GM19395 (cell line): ENCODE results near the gene ANKRD44.
A peak's percentile ranks its signal among the peaks of the same experiment; 100 is the strongest.

Source experiments
- ATAC-seq: cut with Tn5 transposase; IDR thresholded peaks from one replicate; pipeline ENCODE4 v1.9.1; 2021; ENCODE audit warnings: mild to moderate bottlenecking, moderate library complexity; ENCODE audit not compliant: unreplicated experiment

The ANKRD44 gene

GRCh38 chr2:197126630-197127352 is 183.8 kb downstream of the ANKRD44 start:
- ATAC-seq: no peak

GRCh38 chr2:197124639-197125390 is 185.8 kb downstream of the ANKRD44 start:
- ATAC-seq: no peak

- ATAC-seq: no peak
Observed at GRCh38 chr2:197122821-197123220, 187.8 kb downstream of the ANKRD44 start.

GRCh38 chr2:197121756-197122385 is 188.7 kb downstream of the ANKRD44 start:
- ATAC-seq: no peak

GRCh38 chr2:197121255-197121654 is 189.3 kb downstream of the ANKRD44 start:
- no peak for ATAC-seq

GRCh38 chr2:197116306-197116879 is 194.2 kb downstream of the ANKRD44 start:
- no peak for ATAC-seq

GRCh38 chr2:197115325-197115724 is 195.3 kb downstream of the ANKRD44 start:
- ATAC-seq: no peak

GRCh38 chr2:197113275-197113711 is 197.3 kb downstream of the ANKRD44 start:
- peak; percentile 67 for ATAC-seq

- ATAC-seq: no peak
Observed at GRCh38 chr2:197109326-197109725, 201.3 kb downstream of the ANKRD44 start.

- no peak for ATAC-seq
Observed at GRCh38 chr2:197108758-197109157, 201.8 kb downstream of the ANKRD44 start.

GRCh38 chr2:197107291-197108269 is 203.0 kb downstream of the ANKRD44 start:
- no peak for ATAC-seq

GRCh38 chr2:197103363-197103762 is 207.2 kb downstream of the ANKRD44 start:
- no peak for ATAC-seq

- ATAC-seq: no peak
Observed at GRCh38 chr2:197102231-197102630, 208.3 kb downstream of the ANKRD44 start.

- ATAC-seq: no peak
Observed at GRCh38 chr2:197101519-197101918, 209.1 kb downstream of the ANKRD44 start.

GRCh38 chr2:197097578-197098366 is 212.8 kb downstream of the ANKRD44 start:
- no peak for ATAC-seq

- ATAC-seq: no peak
Observed at GRCh38 chr2:197096649-197097048, 213.9 kb downstream of the ANKRD44 start.

- no peak for ATAC-seq
Observed at GRCh38 chr2:197092431-197092830, 218.1 kb downstream of the ANKRD44 start.

GRCh38 chr2:197090742-197091367 is 219.7 kb downstream of the ANKRD44 start:
- no peak for ATAC-seq

- no peak for ATAC-seq
Observed at GRCh38 chr2:197089655-197090054, 220.9 kb downstream of the ANKRD44 start.
